ENCODE results near the gene ELP1. TPM values are rescaled to one million over a fixed set of nuclear protein-coding genes. Genes with fewer than 3 reads are reported as not detected.
A peak's percentile ranks its signal among the peaks of the same experiment; 100 is the strongest.
"Not testable (repeated sequence)": the region's sequence is repeated elsewhere in the genome, so short reads cannot be mapped to it uniquely, and the experiment has no call there.

Gene ELP1
- polyA plus RNA-seq (2014; cell fraction: cytosol; rRNA removed) = 43.3 and 48.9 TPM in 2 replicates
- 113 and 220 TPM in 2 replicates for polyA plus RNA-seq (2014; cell fraction: nucleus; rRNA removed)

- peak; percentile 94 for DNase-seq (ENCODE audit: low spot score)
These were observed at the start of gene ELP1 for GRCh38 chr9:108933718-108934322. Gene ELP1, minus strand, starts transcription at chr9:108934124. Its CDS starts 2,978 bp downstream, at chr9:108931146.

- no peak for DNase-seq (ENCODE audit: low spot score)
These were observed 47.0 kb upstream of the ELP1 start for GRCh38 chr9:108980893-108981292.

GRCh38 chr9:108978205-108978604 lies 44.3 kb upstream of the ELP1 start:
- no peak for DNase-seq (ENCODE audit: low spot score)

- DNase-seq (ENCODE audit: low spot score) = no peak
These were observed 40.0 kb upstream of the ELP1 start for GRCh38 chr9:108973895-108974294.

- no peak for DNase-seq (ENCODE audit: low spot score)
These were observed 38.8 kb upstream of the ELP1 start for GRCh38 chr9:108972626-108973209.

- DNase-seq (ENCODE audit: low spot score) = no peak
These were observed 38.3 kb upstream of the ELP1 start for GRCh38 chr9:108972186-108972585.

GRCh38 chr9:108971392-108971791 lies 37.5 kb upstream of the ELP1 start:
- not testable (repeated sequence) for DNase-seq (ENCODE audit: low spot score)

GRCh38 chr9:108967916-108968315 lies 34.0 kb upstream of the ELP1 start:
- no peak for DNase-seq (ENCODE audit: low spot score)

- no peak for DNase-seq (ENCODE audit: low spot score)
These were observed 29.7 kb upstream of the ELP1 start for GRCh38 chr9:108963459-108964143.

- DNase-seq (ENCODE audit: low spot score) = no peak
These were observed 27.2 kb upstream of the ELP1 start for GRCh38 chr9:108961151-108961550.

GRCh38 chr9:108960331-108960730 lies 26.4 kb upstream of the ELP1 start:
- no peak for DNase-seq (ENCODE audit: low spot score)

- no peak for DNase-seq (ENCODE audit: low spot score)
These were observed 22.7 kb upstream of the ELP1 start for GRCh38 chr9:108956631-108957026.

GRCh38 chr9:108956022-108956630 lies 22.2 kb upstream of the ELP1 start:
- peak; percentile 97 for DNase-seq (ENCODE audit: low spot score)

- peak; percentile 41 for DNase-seq (ENCODE audit: low spot score)
These were observed 20.2 kb upstream of the ELP1 start for GRCh38 chr9:108953983-108954574.

GRCh38 chr9:108951578-108951977 lies 17.7 kb upstream of the ELP1 start:
- DNase-seq (ENCODE audit: low spot score) = no peak

GRCh38 chr9:108950168-108950567 lies 16.2 kb upstream of the ELP1 start:
- no peak for DNase-seq (ENCODE audit: low spot score)

- no peak for DNase-seq (ENCODE audit: low spot score)
These were observed 6.1 kb upstream of the ELP1 start for GRCh38 chr9:108939975-108940374.

- no peak for DNase-seq (ENCODE audit: low spot score)
These were observed 3.8 kb upstream of the ELP1 start for GRCh38 chr9:108937561-108938305.

- DNase-seq (ENCODE audit: low spot score) = peak; percentile 83
These were observed 484 bp upstream of the ELP1 start, which contains the start of gene ABITRAM for GRCh38 chr9:108934323-108934893. Gene ABITRAM, plus strand, starts transcription at chr9:108934400. Its CDS starts 87 bp downstream, at chr9:108934487.

GRCh38 chr9:108933231-108933717 lies 650 bp downstream of the ELP1 start:
- DNase-seq (ENCODE audit: low spot score) = no peak

- no peak for DNase-seq (ENCODE audit: low spot score)
These were observed 5.5 kb downstream of the ELP1 start for GRCh38 chr9:108928386-108928785.

All from SK-N-DZ (cell line).